HG03378 (cell line): Measurements from ENCODE around the gene CPSF6.
"Not testable (repeated sequence)": the region's sequence is repeated elsewhere in the genome, so short reads cannot be mapped to it uniquely, and the experiment has no call there.

Experiments
- ATAC-seq: cut with Tn5 transposase; IDR thresholded peaks from one replicate; pipeline ENCODE4 v1.9.1; 2021; ENCODE audit warnings: mild to moderate bottlenecking, moderate library complexity; ENCODE audit not compliant: unreplicated experiment

The CPSF6 gene, protein sequence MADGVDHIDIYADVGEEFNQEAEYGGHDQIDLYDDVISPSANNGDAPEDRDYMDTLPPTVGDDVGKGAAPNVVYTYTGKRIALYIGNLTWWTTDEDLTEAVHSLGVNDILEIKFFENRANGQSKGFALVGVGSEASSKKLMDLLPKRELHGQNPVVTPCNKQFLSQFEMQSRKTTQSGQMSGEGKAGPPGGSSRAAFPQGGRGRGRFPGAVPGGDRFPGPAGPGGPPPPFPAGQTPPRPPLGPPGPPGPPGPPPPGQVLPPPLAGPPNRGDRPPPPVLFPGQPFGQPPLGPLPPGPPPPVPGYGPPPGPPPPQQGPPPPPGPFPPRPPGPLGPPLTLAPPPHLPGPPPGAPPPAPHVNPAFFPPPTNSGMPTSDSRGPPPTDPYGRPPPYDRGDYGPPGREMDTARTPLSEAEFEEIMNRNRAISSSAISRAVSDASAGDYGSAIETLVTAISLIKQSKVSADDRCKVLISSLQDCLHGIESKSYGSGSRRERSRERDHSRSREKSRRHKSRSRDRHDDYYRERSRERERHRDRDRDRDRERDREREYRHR

DNA sequence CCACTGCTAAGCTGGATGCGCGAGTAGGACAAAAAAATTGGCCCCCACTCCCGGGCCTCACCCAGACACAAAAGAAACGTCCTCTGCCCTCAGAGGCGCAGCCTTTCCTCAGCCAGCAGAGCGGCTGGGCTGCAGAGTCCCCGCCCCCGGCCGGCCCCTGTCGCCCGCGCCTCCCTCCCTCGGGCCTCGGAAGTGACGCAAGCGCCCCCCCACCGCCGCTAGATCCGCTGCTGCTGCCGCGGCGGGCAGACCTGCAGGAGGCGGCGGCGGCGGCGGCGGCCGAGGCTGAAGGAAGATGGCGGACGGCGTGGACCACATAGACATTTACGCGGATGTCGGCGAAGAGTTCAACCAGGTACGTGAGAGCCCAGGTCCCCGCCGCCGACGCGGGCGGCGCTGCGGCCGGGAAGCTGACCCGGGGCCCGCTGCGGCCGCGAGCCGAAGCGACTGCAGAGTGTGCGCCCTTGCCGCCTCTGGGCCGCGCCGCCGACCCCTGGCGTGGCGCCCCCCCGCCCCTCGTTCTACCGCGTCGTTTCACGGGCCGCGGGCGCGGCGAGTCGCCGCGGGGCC lies at the start of gene CPSF6:
TSS of gene CPSF6 (plus strand) at position 218 of the 570 bp plus-strand sequence. CDS start at position 296, 78 bp downstream.
- peak; percentile 82 for ATAC-seq

DNA sequence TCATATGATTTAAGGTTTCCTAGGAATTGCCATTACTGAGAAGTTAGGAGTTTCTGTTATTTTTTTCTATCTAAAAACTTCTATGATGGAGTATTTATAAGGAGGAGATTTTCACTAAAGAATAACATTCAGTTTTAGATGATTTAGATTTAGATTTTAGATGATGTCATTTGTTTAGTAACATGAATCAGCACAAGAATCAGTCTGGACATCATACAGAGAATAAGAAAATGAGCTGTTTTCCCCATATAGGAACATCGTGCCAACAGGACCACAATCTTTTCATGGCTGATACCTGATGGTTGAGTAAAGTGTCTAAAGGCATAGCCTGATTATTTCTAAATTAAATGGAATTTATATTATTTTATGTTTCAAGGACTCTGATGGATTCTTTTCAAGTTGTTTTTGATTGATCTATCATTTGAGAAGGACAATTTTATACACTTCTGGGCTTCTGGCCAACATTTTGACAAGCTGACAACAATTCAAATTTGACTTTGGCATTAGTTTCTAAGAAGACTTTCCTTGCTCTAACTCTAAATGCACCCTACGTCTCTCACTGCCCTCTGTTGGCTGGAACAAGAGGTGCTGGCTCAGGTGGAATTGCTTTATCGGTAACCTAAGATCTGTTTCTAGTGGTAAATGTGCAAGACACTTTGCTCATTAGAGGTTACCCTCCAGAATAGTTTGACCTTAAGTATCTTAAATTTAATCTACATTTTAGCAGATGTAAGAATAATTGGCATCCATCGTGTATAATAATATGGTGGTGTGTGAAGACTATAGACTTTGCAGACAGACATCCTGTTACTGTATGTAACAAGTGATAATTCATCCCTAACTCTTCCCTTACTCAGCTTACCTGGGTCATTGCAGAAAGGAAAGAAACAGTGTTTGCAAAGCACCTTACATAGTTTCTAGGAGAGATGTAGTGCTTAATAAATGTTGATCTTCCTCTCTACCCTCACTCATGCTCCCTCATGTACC lies 42.8 kb upstream of the CPSF6 start:
- ATAC-seq: no peak

DNA sequence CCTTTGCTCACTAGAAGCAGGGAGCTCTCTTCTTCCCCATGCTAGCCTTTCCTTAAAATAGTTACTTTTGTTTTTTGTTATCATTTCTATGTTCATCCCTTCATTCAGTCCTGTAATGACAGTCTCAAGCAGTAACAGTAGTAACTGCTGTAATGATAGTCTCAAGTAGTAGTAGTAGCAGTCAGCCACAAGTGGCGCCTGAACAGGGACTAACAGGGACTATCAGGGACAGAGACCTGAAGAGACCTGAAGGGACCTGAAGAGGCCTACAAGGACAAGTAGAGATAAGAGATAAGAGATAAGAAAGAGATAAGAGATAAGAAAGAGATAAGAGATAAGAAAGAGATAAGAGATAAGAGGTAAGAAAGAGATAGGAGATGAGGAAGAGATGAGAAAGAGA lies 39.4 kb upstream of the CPSF6 start:
- not testable (repeated sequence) for ATAC-seq

DNA sequence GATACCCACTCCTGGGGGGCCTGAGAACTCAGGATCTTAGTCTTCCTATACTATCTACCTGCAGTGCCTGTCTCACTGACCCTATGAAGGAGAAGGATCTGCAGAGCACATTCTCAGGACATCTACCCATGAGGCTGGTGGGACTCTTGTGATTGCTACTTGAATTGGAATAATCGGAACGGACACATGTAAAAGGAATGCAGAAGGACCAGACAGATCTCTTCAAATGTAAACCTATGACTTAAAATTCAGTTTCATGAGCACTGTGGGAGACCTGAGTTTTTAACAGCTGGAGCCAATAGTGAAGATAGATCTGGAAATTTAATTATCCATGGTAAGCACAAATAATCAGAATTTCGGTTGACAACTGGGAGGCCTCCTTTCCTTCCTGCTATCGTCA lies 35.2 kb upstream of the CPSF6 start:
- ATAC-seq: no peak

DNA sequence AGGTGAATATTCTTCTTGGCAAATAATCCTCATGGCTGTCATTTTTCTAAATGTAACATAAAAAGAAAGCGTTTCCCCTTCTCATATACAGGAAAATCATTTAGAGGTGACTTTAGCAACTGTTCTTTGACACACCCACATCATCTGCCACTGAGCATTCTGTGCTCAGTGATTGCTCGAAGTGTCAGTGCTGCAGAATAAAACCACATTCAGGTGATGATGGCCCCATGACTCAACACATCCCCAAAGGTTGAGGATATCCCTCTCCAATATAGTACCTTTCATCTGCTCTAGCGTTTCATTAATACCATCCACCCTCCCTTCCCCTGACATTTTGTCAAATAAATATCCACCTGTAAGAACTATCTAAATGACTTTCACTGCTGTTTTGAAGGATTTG lies 28.7 kb upstream of the CPSF6 start:
- ATAC-seq: no peak

DNA sequence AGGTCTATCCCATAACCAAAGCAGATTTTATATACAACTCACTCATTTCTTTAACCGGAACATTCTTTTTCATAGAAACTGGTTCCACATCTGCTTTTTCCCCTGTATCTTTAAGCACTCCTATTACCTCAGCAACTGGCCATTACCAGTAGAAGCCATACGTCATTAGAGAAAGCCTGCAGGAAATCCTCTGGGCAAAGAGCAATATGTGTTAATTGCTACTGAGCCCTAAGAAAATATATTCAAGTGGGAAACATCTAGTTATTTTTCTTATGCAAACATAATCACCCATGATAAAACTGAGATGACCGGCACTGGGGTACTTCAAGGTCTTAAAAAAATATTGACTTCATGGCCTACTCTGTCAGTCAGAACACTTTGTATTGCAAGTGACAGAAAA lies 28.2 kb upstream of the CPSF6 start:
- no peak for ATAC-seq

DNA sequence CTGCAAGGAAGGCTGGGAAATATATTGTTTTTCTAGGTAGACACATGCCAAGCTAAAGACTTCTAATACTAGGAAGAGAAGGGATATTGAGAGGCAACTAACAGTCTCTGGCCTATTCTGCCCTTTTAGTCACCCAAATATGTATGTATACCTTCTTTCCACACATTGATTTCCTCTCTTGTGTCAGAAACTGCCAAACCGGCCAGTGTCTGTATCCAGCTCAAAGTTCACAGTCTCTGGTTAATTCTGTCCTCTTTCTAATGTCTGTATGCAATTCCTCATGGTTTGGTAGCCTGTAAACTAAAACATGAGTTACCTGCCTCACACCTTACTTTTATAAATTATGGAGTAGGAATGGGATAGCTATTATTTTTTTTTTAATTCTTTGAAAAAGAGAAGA lies 25.2 kb upstream of the CPSF6 start:
- no peak for ATAC-seq

DNA sequence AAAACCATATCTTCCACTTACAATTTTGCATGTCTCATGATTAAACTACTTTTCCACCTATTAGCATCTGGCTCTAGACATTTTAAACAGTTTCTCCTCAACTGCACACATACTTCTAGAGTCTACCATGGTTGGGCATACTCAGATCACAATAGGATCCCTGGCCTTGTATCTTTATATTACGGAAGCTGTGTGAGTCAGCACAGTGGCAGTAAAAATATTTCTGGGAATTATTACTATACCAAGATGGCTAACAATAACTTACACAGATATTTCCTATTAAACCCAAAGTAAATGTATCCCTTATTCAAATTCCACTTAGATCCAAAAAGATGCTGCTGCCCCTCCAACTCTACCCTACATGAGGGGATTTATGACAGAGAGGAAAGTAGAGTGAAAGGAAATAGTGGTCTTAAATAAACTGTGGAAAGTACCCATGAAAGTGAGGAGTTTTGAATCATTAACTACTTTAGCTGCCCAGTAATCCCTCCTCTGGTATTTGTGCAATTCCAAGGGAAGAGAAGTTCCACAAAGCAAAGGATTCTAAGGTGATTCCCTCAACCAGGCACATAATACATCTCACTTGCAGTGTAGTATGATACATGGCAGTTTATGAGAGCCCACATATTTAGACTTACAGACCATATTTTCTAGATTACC lies 14.0 kb upstream of the CPSF6 start:
- ATAC-seq: no peak

DNA sequence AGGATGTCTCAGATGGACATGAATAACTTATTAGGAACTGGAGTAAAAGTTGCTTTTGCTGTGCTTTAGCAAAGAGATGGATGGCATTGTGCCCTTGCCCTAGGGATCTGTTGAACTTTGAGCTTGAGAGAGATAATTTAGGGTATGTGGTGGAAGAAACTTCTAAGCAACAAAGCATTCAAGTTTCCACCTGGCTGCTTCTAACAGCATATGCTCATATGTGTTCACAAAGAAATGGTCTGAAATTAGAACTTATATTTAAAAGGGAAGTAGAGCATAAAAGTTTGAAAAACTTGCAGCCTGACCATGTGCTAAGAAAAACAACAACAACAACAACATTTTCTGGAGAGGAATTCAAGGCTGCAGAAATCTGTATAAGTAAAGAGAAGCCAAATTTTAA lies 7.9 kb upstream of the CPSF6 start:
- no peak for ATAC-seq

DNA sequence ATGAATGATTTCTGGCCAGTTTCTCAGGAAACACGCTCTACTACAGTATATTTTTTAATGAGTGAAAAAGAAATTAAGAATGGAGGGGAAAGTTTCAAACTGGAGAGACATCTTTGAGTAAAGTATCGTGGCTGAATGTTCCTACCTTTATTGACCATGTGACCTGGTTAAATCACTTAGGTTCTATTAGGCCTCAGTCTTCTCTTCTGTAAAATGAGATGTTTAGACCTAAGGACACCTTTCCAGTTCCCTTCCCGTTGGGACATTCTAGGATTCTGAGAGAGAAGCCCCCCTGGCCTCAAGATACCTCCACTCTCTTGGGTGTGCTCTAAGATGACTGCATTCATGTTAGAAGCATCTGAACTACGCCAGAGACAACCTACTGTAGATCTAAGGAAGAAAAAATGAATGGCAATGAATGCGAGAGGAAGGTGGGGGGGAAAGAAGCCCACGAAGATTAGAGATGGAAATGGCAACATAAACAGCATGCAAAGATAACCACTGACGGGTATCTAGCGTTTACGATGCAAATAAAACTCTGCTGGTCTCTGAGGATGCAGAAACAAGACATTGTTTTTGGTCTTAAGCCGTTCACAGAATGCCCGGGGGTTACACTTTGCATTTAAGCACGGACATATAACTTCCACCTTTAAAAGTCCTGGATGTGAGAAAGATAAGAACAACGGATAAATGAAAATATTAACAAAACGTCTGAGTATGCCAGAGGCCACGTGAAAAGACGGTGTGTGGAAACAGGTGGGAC lies 599 bp upstream of the CPSF6 start:
- peak; percentile 15 for ATAC-seq

DNA sequence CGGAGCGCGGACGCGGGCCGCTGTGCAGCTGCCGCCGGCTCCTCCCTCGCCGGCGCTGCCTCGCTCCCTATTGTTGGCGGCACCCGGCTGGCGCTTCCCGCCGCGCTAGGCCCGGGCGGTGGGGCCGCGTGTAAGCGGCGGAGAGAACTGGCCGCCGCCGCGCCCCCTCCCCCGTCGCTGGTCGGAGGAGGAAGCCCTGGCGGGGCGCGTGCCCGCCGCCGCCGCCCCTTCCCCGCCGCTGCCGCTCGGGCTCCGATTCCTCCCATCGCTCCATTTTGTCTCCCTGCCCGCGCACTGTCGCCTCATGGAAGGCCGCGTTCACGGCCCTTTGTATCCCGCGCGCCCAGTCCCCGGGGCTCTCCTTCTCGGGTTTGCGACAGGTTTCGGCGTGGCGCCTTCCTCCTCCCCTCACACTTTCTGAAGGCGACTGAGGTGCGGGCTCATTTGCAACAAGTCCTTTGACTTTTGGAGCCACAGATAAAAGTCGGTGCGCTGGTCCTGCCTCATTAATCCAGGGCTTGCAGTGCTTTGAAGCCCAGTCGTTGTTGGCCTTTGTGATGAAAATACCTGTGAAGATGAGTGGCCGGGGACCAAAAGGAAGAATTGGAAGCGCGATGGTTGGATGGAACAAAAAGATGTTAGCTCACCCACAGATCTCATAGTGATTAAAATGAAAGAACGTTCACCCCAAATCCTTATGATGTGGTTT lies 707 bp downstream of the CPSF6 start:
- ATAC-seq: peak; percentile 14

DNA sequence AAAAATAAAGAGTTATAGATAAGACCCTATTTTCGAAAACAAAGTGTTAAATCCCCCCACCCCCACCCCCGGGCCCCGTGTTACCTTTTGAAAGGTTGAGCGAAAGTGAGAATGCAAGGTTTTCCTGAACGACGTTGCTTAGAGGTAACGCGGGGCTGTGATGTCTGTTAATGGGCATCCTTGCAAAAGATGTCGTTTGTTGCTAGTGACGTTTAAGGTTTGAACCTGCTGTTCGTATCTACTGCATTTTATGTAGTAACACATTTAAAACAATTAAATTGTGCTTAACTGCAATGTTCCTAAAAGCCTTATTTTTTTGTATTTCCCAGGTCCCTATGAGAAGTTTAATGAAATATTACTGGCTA lies 1.2 kb downstream of the CPSF6 start:
- no peak for ATAC-seq

DNA sequence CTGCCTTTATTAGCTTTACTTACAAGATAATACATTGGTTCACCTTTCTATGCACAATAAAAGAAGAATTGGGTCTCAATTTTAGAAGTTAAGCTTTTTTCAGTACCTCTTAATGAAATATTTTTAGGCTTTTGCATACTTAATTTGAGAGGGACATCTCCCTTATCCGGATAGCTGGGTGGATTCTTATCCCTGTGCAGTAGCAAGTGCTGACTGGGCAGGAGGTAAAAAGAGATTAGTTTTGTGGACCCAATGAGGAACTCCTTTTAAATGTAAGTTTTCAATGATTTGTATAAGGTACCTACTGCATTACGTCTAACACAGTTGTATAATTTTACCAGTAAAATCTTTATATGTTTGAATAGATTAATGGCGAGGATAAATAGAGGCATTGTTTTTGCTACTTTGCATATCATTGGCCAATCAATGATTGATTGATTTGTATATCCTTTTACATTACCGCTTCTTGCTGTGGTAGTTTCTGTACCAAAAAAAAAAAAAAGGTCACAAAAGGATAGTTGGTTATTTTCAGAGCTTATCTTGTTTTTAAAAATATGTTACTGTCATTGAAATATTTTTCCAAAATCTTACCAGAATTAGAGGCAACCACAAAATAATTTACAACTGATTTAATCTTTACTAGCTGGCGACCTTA lies 2.2 kb downstream of the CPSF6 start:
- no peak for ATAC-seq

DNA sequence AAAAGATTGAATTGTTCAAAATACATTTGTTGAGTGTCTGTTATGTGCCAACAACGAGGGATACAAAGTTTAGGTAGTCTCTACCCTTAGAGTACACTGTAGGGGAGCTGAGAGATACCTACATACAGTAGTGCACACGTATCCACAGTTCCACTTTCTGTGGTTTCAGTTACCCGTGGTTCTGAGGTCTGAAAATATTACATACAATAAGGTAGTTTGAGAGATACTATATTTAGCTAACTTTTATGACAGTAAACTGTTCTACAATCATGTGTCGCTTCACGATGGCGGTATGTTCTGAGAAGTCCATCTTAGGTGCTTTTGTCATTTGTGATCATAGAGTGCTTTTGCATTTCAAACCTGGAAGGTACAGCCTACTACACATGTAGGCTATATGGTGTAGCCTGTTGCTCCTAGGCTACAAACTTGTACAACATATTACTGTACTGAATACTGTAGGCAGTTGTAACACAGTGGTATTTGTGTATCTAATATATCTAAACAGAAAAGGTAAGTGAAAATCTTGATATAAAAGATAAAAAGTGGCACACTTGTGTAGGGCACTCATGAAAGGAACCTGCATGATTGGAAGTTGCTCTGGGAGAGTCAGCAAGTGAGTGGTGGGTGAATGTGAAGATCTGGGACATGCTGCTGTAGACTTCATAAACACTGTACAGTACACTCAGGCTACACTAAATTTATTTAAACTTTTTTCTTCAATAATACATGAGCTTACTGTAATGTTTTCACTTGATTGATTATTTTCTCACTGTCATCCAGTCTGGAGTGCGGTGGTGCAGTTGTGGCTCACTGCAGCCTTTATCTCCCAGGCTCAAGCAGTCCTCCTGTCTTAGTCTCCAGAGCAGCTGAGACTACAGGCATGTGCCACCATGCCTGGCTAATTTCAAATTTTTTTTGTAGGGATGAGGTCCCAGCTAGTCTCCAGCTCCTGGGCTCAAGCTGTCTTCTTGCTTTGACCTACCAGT lies 4.0 kb downstream of the CPSF6 start:
- ATAC-seq: peak; percentile 55

DNA sequence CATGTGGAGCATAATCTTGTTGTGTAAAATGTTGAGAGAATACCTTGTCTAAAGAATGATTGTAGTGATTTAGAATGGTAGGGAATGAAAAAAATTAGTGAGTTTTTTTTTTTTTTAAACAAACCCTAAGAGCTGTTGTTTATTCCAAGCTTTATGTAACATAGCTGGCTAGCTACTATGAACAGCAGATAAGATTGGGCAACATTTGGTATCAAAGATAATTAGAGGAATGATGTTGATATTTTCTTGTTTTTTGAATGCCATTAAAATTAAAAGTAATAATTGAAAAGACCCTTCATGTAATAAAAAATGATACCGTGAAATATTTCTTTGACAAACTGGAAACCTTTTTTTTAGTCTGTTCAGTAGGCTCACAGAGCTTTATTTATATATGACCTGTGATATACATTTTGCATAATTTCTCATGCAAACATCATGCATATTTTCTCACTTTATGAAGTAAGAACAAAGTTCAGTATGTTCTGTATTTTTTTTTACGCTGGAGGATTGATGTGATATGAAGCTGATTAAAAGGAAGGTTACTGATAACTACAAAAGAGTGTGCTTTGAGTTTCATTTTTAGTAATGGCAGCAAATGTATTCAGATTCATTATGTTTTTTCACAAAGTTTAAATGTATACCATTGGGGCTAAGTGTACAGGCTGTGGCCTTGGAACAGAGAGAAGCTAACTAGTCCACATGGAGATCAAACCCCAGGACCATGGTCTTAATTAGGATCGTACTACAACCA lies 8.1 kb downstream of the CPSF6 start:
- no peak for ATAC-seq

DNA sequence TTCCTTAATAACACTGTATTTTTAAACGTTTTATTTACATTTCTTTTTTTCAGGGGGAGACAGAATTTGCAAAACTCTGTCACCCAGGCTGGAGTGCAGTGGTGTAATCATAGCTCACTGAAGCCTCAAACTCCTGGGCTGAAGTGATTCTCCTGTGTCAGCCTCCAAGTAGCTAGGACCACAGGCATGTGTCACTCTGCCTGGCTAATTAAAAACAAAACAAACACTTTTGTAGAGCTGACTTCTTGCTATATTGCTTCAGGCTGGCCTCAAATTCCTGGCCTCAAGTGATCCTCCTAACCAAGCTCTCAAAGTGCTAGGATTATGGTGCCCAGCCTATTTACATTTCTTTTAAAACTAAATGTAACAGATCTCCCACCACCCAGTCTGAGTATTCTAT lies 12.7 kb downstream of the CPSF6 start:
- no peak for ATAC-seq

DNA sequence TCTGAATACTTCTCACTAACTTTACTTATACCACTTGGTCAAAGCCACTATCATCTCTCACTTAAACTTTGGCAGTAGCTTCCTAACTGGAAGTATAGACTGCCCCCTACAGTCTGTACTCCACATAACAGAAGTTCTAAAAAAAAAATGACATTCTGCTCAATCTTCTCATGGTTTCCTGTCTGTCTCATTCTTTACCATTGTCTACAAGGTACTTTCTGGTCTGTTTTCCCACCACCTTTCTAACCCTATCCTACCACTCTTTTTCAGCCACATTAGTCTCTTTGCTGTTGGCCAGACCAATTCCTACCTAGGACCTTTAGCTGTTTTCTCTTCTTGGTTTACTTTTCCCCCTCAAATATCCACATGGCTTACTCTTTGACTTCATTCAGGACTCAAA lies 14.7 kb downstream of the CPSF6 start:
- ATAC-seq: peak; percentile 67
